Hematopoietic multipotent progenitor cell (in vitro differentiated cells): ENCODE results near the gene HOXB2. TPM values are rescaled to one million over a fixed set of nuclear protein-coding genes. Genes with fewer than 3 reads are reported as not detected.

ENCODE experiments used
- DNase-seq, 3 donors: peaks; one replicate each; pipeline ENCODE4 v3.0.0-alpha.2; 2011 to 2015; ENCODE audit warnings: low read depth in 2 of 3, low spot score in 2 of 3
- total RNA-seq: library from RNA; depleted of rRNA; stranded (reverse); fragments of >200 nt; gene quantifications from one replicate; pipeline ENCODE4 v1.2.3, GENCODE V29; 2012

Gene HOXB2
- 10.8 TPM for total RNA-seq

GRCh38 chr17:48545022-48545375, at the start of gene HOXB2:
Gene HOXB2 (minus strand): TSS chr17:48545109. CDS start chr17:48544911, 198 bp downstream.
- no peak for DNase-seq

GRCh38 chr17:48593840-48594537, 49.1 kb upstream of the HOXB2 start:
- peak; percentile 60 to 86 (median 80) for DNase-seq

GRCh38 chr17:48593126-48593829, 48.4 kb upstream of the HOXB2 start, which contains the start of gene HOXB5:
Gene HOXB5 (minus strand): TSS chr17:48593779. CDS start chr17:48593682, 97 bp downstream.
- no peak for DNase-seq

- no peak for DNase-seq
Measured at GRCh38 chr17:48592577-48592976, 47.7 kb upstream of the HOXB2 start.

GRCh38 chr17:48592057-48592514, 47.2 kb upstream of the HOXB2 start:
- DNase-seq: no peak

- DNase-seq: no peak
Measured at GRCh38 chr17:48591255-48592056, 46.5 kb upstream of the HOXB2 start.

GRCh38 chr17:48590607-48591161, 45.8 kb upstream of the HOXB2 start:
- DNase-seq: no peak

DNA sequence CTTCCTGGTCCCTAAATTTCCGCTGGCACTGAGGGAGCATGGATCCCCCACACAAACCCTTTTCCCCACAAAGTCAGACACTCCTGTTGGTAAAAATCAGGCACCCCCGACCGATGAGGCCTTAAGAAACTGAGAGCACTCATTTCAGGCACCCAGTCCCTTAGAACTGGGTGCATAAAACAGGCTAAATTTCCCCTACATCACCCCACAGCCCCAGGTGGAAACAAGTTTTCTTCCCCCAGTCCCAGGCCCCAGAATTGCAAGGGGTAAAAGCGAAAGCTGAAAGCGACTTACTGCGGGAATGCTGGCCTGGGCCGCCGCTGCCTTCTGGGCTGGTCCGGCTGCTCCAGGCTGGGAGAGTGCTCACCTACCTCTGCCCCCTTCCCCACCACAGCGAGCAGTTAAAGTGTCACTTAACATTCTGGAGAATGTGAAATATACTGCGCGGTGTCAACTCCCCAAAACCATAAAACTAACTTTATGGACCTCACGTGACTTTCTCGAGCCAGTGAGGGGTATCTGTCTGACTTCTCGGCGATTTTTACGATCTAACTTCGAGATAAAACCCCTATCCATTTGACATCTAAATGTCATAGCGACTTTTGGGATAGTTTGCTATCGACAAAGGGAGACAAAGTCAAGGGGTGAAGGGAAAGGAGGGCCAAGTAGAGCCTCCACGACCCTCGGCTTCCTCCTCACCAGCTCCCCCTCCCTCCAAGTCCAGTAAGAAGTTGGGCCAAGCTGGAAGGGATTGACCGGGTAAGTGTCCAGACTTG, 45.1 kb upstream of the HOXB2 start, which contains the start of gene HOXB3:
TSS of gene HOXB3 (minus strand) at position 411 of the 776 bp plus-strand sequence. CDS start 37,767 bp downstream, outside the sequence.
- DNase-seq: peak in 1 of 3 donors; percentile 62

GRCh38 chr17:48589060-48589830, 44.3 kb upstream of the HOXB2 start:
- DNase-seq: no peak

GRCh38 chr17:48588528-48588927, 43.6 kb upstream of the HOXB2 start:
- DNase-seq: no peak

- DNase-seq: no peak
Measured at GRCh38 chr17:48588074-48588415, 43.1 kb upstream of the HOXB2 start.

DNA sequence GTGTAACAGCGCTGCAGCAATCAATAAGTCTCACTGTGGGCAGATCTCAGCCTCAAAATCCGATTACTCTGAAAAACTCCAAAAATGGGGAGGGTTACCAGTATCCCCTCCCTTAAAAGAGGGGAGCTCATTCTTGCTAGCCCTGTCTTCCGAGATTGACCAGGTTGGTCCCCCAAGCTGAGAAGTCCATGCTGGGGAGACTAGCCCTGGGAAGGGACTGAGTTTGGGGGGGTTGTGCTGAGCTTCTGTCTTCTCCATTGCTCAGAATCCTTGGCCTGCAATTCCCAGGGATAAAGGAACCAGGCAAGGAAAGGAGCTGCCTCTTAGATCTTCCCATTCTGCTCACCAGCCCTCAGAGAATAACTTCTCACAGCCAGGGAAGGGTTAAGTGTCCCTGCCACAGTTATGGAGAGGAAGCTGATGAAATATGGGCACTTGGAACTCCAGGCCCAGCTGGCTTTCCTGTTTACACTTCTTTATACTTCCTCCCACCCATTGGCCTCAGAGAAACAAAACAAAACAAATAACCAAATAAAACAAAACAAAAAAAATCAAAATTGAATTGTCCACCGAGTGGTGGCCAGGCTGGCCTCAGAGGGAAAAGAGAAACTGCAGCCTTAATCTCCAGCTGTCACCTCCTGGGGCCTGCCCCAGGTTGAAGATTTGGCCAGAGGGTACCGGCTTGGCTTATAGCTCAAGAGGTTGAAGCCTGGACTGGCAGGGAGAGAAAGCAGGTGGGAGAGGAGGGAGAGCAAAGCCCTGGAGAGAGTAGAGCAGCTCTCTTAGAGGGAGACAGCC, 42.6 kb upstream of the HOXB2 start:
- no peak for DNase-seq

- DNase-seq: no peak
Measured at GRCh38 chr17:48586355-48587258, 41.7 kb upstream of the HOXB2 start.

DNA sequence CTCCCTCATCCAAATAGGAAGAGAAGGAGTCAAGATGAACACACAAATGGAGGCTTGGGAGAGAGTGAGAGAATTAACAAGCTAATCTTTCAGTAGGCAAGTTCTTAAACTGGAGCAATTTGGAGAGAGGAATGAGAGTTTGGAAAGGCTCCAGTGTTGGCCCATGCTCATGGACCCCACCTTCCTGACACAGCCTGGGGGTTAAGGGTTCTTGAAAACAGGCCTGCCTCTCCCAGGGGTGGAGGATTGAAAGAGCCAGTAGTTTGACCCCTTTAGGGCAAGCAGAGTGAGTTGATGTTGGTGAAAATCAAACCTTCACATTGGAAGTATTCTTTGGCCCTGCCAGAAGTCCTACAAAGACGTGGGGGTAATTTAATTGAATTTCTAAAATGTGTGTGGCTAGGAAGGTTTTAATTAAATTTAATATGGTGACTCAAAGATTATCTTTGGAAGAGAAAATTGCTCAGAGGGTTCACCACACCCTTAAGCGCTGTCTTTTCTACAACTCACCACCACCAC, 39.4 kb upstream of the HOXB2 start:
- no peak for DNase-seq

- no peak for DNase-seq
Measured at GRCh38 chr17:48583708-48584222, 38.9 kb upstream of the HOXB2 start.

GRCh38 chr17:48582750-48583069, 37.8 kb upstream of the HOXB2 start:
- DNase-seq: no peak
